CD4-positive, alpha-beta T cell treated with Interleukin-12 subunit alpha and Interleukin-12 subunit beta, for 1 hour (primary cell): ENCODE results near the gene DUSP9.

Experiments
- DNase-seq: peaks from one replicate; pipeline ENCODE4 v3.0.0-alpha.2; 2020

The DUSP9 gene

GRCh38 chrX:153622661-153623309 is 24.2 kb upstream of the DUSP9 start:
- no peak for DNase-seq

GRCh38 chrX:153623310-153624029 is 23.5 kb upstream of the DUSP9 start:
- DNase-seq = no peak

- no peak for DNase-seq
These were observed 22.6 kb upstream of the DUSP9 start for GRCh38 chrX:153624196-153625091.

- no peak for DNase-seq
These were observed 21.6 kb upstream of the DUSP9 start for GRCh38 chrX:153625271-153626024.

- no peak for DNase-seq
These were observed 20.9 kb upstream of the DUSP9 start for GRCh38 chrX:153626025-153626633.

- DNase-seq = no peak
These were observed 19.9 kb upstream of the DUSP9 start for GRCh38 chrX:153626863-153627674.

GRCh38 chrX:153627675-153628111 is 19.3 kb upstream of the DUSP9 start:
- DNase-seq = no peak

- DNase-seq = no peak
These were observed 18.9 kb upstream of the DUSP9 start for GRCh38 chrX:153628129-153628528.

- no peak for DNase-seq
These were observed 18.3 kb upstream of the DUSP9 start for GRCh38 chrX:153628665-153629064.

GRCh38 chrX:153631346-153631745 is 15.7 kb upstream of the DUSP9 start:
- DNase-seq = no peak

GRCh38 chrX:153631907-153632594 is 15.0 kb upstream of the DUSP9 start:
- DNase-seq = no peak

- DNase-seq = no peak
These were observed 14.4 kb upstream of the DUSP9 start for GRCh38 chrX:153632595-153632946.

- DNase-seq = no peak
These were observed 14.0 kb upstream of the DUSP9 start for GRCh38 chrX:153633048-153633447.

GRCh38 chrX:153633607-153634180 is 13.3 kb upstream of the DUSP9 start:
- DNase-seq = no peak

GRCh38 chrX:153634236-153634635 is 12.8 kb upstream of the DUSP9 start:
- DNase-seq = no peak

- DNase-seq = no peak
These were observed 12.2 kb upstream of the DUSP9 start for GRCh38 chrX:153634832-153635231.

- DNase-seq = no peak
These were observed 11.6 kb upstream of the DUSP9 start for GRCh38 chrX:153635388-153635787.

GRCh38 chrX:153635788-153636668 is 11.0 kb upstream of the DUSP9 start:
- peak; percentile 11 for DNase-seq

- no peak for DNase-seq
These were observed 10.3 kb upstream of the DUSP9 start for GRCh38 chrX:153636716-153637115.
